Small intestine (tissue), 7 donors: Measurements from ENCODE around the gene RING1. TPM values are rescaled to one million over a fixed set of nuclear protein-coding genes. Genes with fewer than 3 reads are reported as not detected.

ENCODE experiments used
- DNase-seq, 2 donors: peaks; one replicate each; pipeline versions ENCODE4 v3.0.0 to v3.0.0-alpha.2; 2013
- FAIRE-seq: peaks from 2 replicates; lab custom pipeline; 2012; peaks lifted over from hg19 to GRCh38; lab: Jason Lieb, UNC
- H3K27ac ChIP-seq, 3 donors: one replicate each; pipeline ENCODE4 v1.5.1; 2013; ENCODE audit warnings: low read length in 2 of 3, mild to moderate bottlenecking in 2 of 3, control low read depth in 1 of 3, inconsistent platforms in 1 of 3, low read depth in 1 of 3, moderate library complexity in 1 of 3
- H3K27me3 ChIP-seq, 3 donors: one replicate each; pipeline ENCODE4 v1.6.1; 2013; ENCODE audit warnings: low read length in 3 of 3, inconsistent platforms in 1 of 3; ENCODE audit not compliant: control insufficient read depth in 3 of 3, insufficient read depth in 3 of 3
- H3K36me3 ChIP-seq, 3 donors: one replicate each; pipeline ENCODE4 v1.6.1; 2013; ENCODE audit warnings: low read length in 3 of 3, inconsistent platforms in 1 of 3, low read depth in 1 of 3, mild to moderate bottlenecking in 1 of 3, moderate library complexity in 1 of 3; ENCODE audit not compliant: control insufficient read depth in 3 of 3, insufficient read depth in 2 of 3
- H3K4me1 ChIP-seq, 3 donors: one replicate each; pipeline ENCODE4 v1.6.1; 2013; ENCODE audit warnings: low read length in 2 of 3, inconsistent platforms in 1 of 3, low read depth in 1 of 3, mild to moderate bottlenecking in 1 of 3, moderate library complexity in 1 of 3; ENCODE audit not compliant: control insufficient read depth in 3 of 3, insufficient read depth in 2 of 3
- H3K4me3 ChIP-seq, 3 donors: one replicate each; pipeline ENCODE4 v1.5.1; 2013; ENCODE audit warnings: low read length in 3 of 3, control low read depth in 1 of 3, inconsistent platforms in 1 of 3, low read depth in 1 of 3, mild to moderate bottlenecking in 1 of 3, moderate library complexity in 1 of 3
- H3K9me3 ChIP-seq, 2 donors: one replicate each; pipeline ENCODE4 v1.6.1; 2013; ENCODE audit warnings: low read depth in 1 of 2, low read length in 1 of 2; ENCODE audit not compliant: control insufficient read depth in 2 of 2, insufficient read depth in 1 of 2
- WGBS, 3 donors: extraction: QIAGEN DNeasy Blood & Tissue Kit; methylation state at CpG; one replicate each; pipeline ENCODE4 v1.1.7; 2013; 5-methylcytosine and 5-hydroxymethylcytosine counted together
- polyA plus RNA-seq, 4 donors: library from polyadenylated mRNA; stranded (reverse) in 3 of 4; unstranded in 1 of 4; fragments of 200-250 nt in 3 of 4; fragments of 120-200 nt in 1 of 4; gene quantifications; one replicate each; pipeline versions ENCODE4 v1.2.1 to v1.2.3, GENCODE V29; 2013
- donor health status: healthy with polysubstance abuse.
- donor health status: control.
- donor health status: control.
- donor health status: Bipolar disorder and iron deficiency.
- donor health status: healthy.

Gene RING1
- polyA plus RNA-seq, 4 donors: 30.4 to 46.7 (median 41.8) TPM

GRCh38 chr6:33185654-33186187, 22.6 kb upstream of the RING1 start:
- DNase-seq (no peak), FAIRE-seq (no peak)
- no peaks in the 10 kb centered on the region for H3K36me3 ChIP-seq
- H3K27ac ChIP-seq: no peak overlapping the region
- WGBS, 3 donors: 67 to 70% (median 68%) methylated on average over 4 of the region's 4 CpGs
- no peaks in the 10 kb centered on the region for H3K4me1 ChIP-seq
- no peak overlapping the region for H3K4me3 ChIP-seq
- H3K9me3 ChIP-seq: peaks cover 0 to 4% of the 10 kb centered on the region in 2 donors
- peaks cover 2 to 14% (median 2%) of the 10 kb centered on the region in 3 donors for H3K27me3 ChIP-seq

- FAIRE-seq: no peak
- 69 to 81% (median 76%) methylated on average over 1 of the region's 1 CpG for WGBS, 3 donors
Measured at GRCh38 chr6:33187809-33188208, 20.5 kb upstream of the RING1 start.

GRCh38 chr6:33189164-33189563, 19.1 kb upstream of the RING1 start:
- Histone ChIP-seq H3K27me3 (peaks cover 2 to 36% (median 9%) of the 10 kb centered on the region in 3 donors), H3K9me3 (no peaks in the 10 kb centered on the region), H3K4me1 (peaks cover 0 to 16% (median 3%) of the 10 kb centered on the region in 3 donors), H3K4me3 (no peak overlapping the region), H3K36me3 (peaks cover 0 to 8% (median 0%) of the 10 kb centered on the region in 3 donors), H3K27ac (no peak overlapping the region)
- DNase-seq (no peak), FAIRE-seq (no peak)
- WGBS, 3 donors: 84 to 91% (median 85%) methylated on average over 8 of the region's 8 CpGs

More at GRCh38 chr6:33187809-33188208, 20.5 kb upstream of the RING1 start:
- no peak for DNase-seq
- H3K4me1 ChIP-seq: peaks cover 0 to 11% (median 3%) of the 10 kb centered on the region in 3 donors
- H3K9me3 ChIP-seq: peaks cover 0 to 2% of the 10 kb centered on the region in 2 donors
- H3K36me3 ChIP-seq: no peaks in the 10 kb centered on the region
- H3K4me3 ChIP-seq: no peak overlapping the region
- H3K27ac ChIP-seq: no peak overlapping the region
- peaks cover 2 to 33% (median 9%) of the 10 kb centered on the region in 3 donors for H3K27me3 ChIP-seq

GRCh38 chr6:33189625-33190448, 18.5 kb upstream of the RING1 start:
- Histone ChIP-seq H3K27ac (no peak overlapping the region), H3K27me3 (peaks cover 2 to 36% (median 9%) of the 10 kb centered on the region in 3 donors), H3K4me3 (no peak overlapping the region), H3K36me3 (peaks cover 3 to 14% (median 5%) of the 10 kb centered on the region in 3 donors), H3K9me3 (no peaks in the 10 kb centered on the region), H3K4me1 (peaks cover 0 to 16% (median 3%) of the 10 kb centered on the region in 3 donors)
- WGBS, 3 donors: 68 to 70% (median 69%) methylated on average over 6 to 7 of the region's 7 CpGs
- FAIRE-seq: no peak
- DNase-seq: no peak

GRCh38 chr6:33190504-33191107, 17.7 kb upstream of the RING1 start:
- H3K36me3 ChIP-seq: peaks cover 6 to 22% (median 11%) of the 10 kb centered on the region in 3 donors
- WGBS, 3 donors: 62 to 76% (median 70%) methylated on average over 8 to 11 of the region's 11 CpGs
- H3K27ac ChIP-seq: no peak overlapping the region
- FAIRE-seq: no peak
- H3K27me3 ChIP-seq: peaks cover 0 to 29% (median 9%) of the 10 kb centered on the region in 3 donors
- no peaks in the 10 kb centered on the region for H3K9me3 ChIP-seq
- H3K4me1 ChIP-seq: peaks cover 0 to 16% (median 3%) of the 10 kb centered on the region in 3 donors
- no peak for DNase-seq
- H3K4me3 ChIP-seq: no peak overlapping the region

- 24 to 46% (median 36%) methylated on average over 8 of the region's 8 CpGs for WGBS, 3 donors
- FAIRE-seq (no peak), DNase-seq (no peak)
Measured at GRCh38 chr6:33191383-33192104, 16.8 kb upstream of the RING1 start.

GRCh38 chr6:33192105-33192646, 16.1 kb upstream of the RING1 start, which contains the start of gene COL11A2:
Gene COL11A2 (minus strand): TSS chr6:33192467. CDS start chr6:33192240, 227 bp downstream.
- FAIRE-seq (no peak), DNase-seq (no peak)
- WGBS, 3 donors: 2 to 13% (median 8%) methylated on average over 24 to 33 of the region's 35 CpGs

More at GRCh38 chr6:33191383-33192104, 16.8 kb upstream of the RING1 start:
- no peak overlapping the region for H3K27ac ChIP-seq
- peaks cover 0 to 16% (median 3%) of the 10 kb centered on the region in 3 donors for H3K4me1 ChIP-seq
- peaks cover 13 to 31% (median 14%) of the 10 kb centered on the region in 3 donors for H3K36me3 ChIP-seq
- no peaks in the 10 kb centered on the region for H3K9me3 ChIP-seq
- no peak overlapping the region for H3K4me3 ChIP-seq
- H3K27me3 ChIP-seq: peaks cover 0 to 29% (median 9%) of the 10 kb centered on the region in 3 donors

More at GRCh38 chr6:33192105-33192646, 16.1 kb upstream of the RING1 start, which contains the start of gene COL11A2:
- Histone ChIP-seq H3K27me3 (peaks cover 0 to 28% (median 9%) of the 10 kb centered on the region in 3 donors), H3K9me3 (no peaks in the 10 kb centered on the region), H3K4me3 (peak within 1 kb of the TSS in 2 of 3 donors; percentile 10 to 18), H3K4me1 (peaks cover 0 to 16% (median 3%) of the 10 kb centered on the region in 3 donors), H3K36me3 (peaks cover 14 to 34% (median 14%) of the 10 kb centered on the region in 3 donors), H3K27ac (no peak within 1 kb of the TSS)
